ENCODE measurements around the gene ANKS3.

ANKS3 gene

GRCh38 chr16:4683255-4684057, 50.6 kb downstream of the ANKS3 start:
- DNase-seq, result no peak

GRCh38 chr16:4682616-4683254, 51.3 kb downstream of the ANKS3 start:
- no peak for DNase-seq

GRCh38 chr16:4682084-4682591, 51.9 kb downstream of the ANKS3 start:
- DNase-seq, result no peak

- DNase-seq, result no peak
Measured at GRCh38 chr16:4681471-4682083, 52.5 kb downstream of the ANKS3 start.

GRCh38 chr16:4680673-4681470, 53.2 kb downstream of the ANKS3 start:
- peak; percentile 74 to 81 for DNase-seq

GRCh38 chr16:4679850-4680636, 54.0 kb downstream of the ANKS3 start:
- DNase-seq, result no peak

GRCh38 chr16:4679156-4679849, 54.8 kb downstream of the ANKS3 start:
- DNase-seq, result no peak

- no peak for DNase-seq
Measured at GRCh38 chr16:4678596-4678995, 55.5 kb downstream of the ANKS3 start.

GRCh38 chr16:4677994-4678393, 56.1 kb downstream of the ANKS3 start:
- DNase-seq, result no peak

GRCh38 chr16:4677390-4677789, 56.7 kb downstream of the ANKS3 start:
- no peak for DNase-seq

- no peak for DNase-seq
Measured at GRCh38 chr16:4676831-4677230, 57.2 kb downstream of the ANKS3 start.

- DNase-seq, result no peak
Measured at GRCh38 chr16:4675864-4676786, 57.9 kb downstream of the ANKS3 start.

GRCh38 chr16:4674926-4675530, 59.0 kb downstream of the ANKS3 start:
- no peak for DNase-seq

- DNase-seq, result no peak
Measured at GRCh38 chr16:4673387-4674046, 60.6 kb downstream of the ANKS3 start.

GRCh38 chr16:4668313-4668960, 65.6 kb downstream of the ANKS3 start:
- DNase-seq, result no peak

- no peak for DNase-seq
Measured at GRCh38 chr16:4667203-4667963, 66.7 kb downstream of the ANKS3 start.

- no peak for DNase-seq
Measured at GRCh38 chr16:4666537-4667202, 67.4 kb downstream of the ANKS3 start.

Data from cerebellar nuclear complex (tissue), 1 donor.